Stomach (tissue), 9 donors: ENCODE results near the gene SLC26A9. TPM values are rescaled to one million over a fixed set of nuclear protein-coding genes. Genes with fewer than 3 reads are reported as not detected.

ENCODE experiments used
- DNase-seq, 2 donors: peaks; one replicate each; pipeline versions ENCODE4 v3.0.0 to v3.0.0-alpha.2; 2013 to 2019
- H3K27ac ChIP-seq, 5 donors: fragments of 200-600 bp in 4 of 5; sonication (generic) in 4 of 5; one replicate each; pipeline ENCODE4 v1.5.1; 2013 to 2019; ENCODE audit warnings: mild to moderate bottlenecking in 1 of 5, moderate library complexity in 1 of 5
- H3K27me3 ChIP-seq, 3 donors: fragments of 200-600 bp; sonication (generic); one replicate each; pipeline ENCODE4 v1.5.1; 2017 to 2019; ENCODE audit warnings: mixed run types in 1 of 3
- H3K36me3 ChIP-seq, 4 donors: fragments of 200-600 bp; sonication (generic); 1 replicate in 3 of 4; 2 replicates in 1 of 4; pipeline ENCODE4 v1.5.1; 2016 to 2019
- H3K4me1 ChIP-seq, 4 donors: fragments of 200-600 bp; sonication (generic); one replicate each; pipeline ENCODE4 v1.5.1; 2016 to 2019
- H3K4me3 ChIP-seq, 4 donors: fragments of 200-600 bp; sonication (generic) in 3 of 4; one replicate each; pipeline ENCODE4 v1.5.1; 2016 to 2019; ENCODE audit warnings: mild to moderate bottlenecking in 1 of 4
- H3K9me3 ChIP-seq, 4 donors: fragments of 200-600 bp; sonication (generic); one replicate each; pipeline ENCODE4 v1.5.1; 2016 to 2019
- CTCF ChIP-seq, 7 experiments: fragments of 450-650 bp in 4 of 7; fragments of 200-600 bp in 3 of 7; sonication (generic) in 3 of 7; IDR thresholded peaks; one replicate each; pipeline ENCODE4 v1.5.1; 2016 to 2019; ENCODE audit warnings: antibody characterized with exemption in 7 of 7, control low read depth in 2 of 7, mild to moderate bottlenecking in 1 of 7
- EP300 ChIP-seq: sonication (generic); formaldehyde crosslinking; IDR thresholded peaks from one replicate; pipeline ENCODE4 v1.6.1; 2017; ENCODE audit warnings: antibody characterized with exemption
- POLR2A ChIP-seq, 4 donors: fragments of 450-650 bp; IDR thresholded peaks; one replicate each; pipeline ENCODE4 v1.6.1; 2016; ENCODE audit warnings: antibody characterized with exemption in 4 of 4, control low read depth in 2 of 4, mild to moderate bottlenecking in 1 of 4, moderate library complexity in 1 of 4
- POLR2AphosphoS5 ChIP-seq, 3 donors: sonication (generic); formaldehyde crosslinking; IDR thresholded peaks; one replicate each; pipeline ENCODE4 v1.6.1; 2016; ENCODE audit warnings: antibody characterized with exemption in 3 of 3
- WGBS, 5 donors: extraction: QIAGEN DNeasy Blood & Tissue Kit in 3 of 5; methylation state at CpG; one replicate each; pipeline versions ENCODE4 v1.1.5 to v1.1.7; 2013 to 2018; 5-methylcytosine and 5-hydroxymethylcytosine counted together
- intact Hi-C: fragments of 100-400 bp; cut with DNase I; formaldehyde crosslinking; loops from one replicate; pipeline ENCODE4 v1.15.1; 2023; ENCODE audit warnings: low total_unique reads
- polyA plus RNA-seq, 3 donors: library from polyadenylated mRNA; stranded (reverse); fragments of 200-250 nt; gene quantifications; one replicate each; pipeline ENCODE4 v1.2.3, GENCODE V29; 2013
- total RNA-seq, 5 donors: library from RNA; depleted of rRNA; stranded (reverse); fragments of >200 nt; gene quantifications; one replicate each; pipeline versions ENCODE4 v1.1.0 to v1.2.3, GENCODE V29; 2014 to 2016
- donor health status: healthy with polysubstance abuse.
- donor health status: Bipolar disorder and iron deficiency.
- donor health status: healthy.

Gene SLC26A9
- total and polyA plus RNA-seq, 8 donors = 7.9 to 63.0 (median 30.0) TPM; not detected in 1

DNA sequence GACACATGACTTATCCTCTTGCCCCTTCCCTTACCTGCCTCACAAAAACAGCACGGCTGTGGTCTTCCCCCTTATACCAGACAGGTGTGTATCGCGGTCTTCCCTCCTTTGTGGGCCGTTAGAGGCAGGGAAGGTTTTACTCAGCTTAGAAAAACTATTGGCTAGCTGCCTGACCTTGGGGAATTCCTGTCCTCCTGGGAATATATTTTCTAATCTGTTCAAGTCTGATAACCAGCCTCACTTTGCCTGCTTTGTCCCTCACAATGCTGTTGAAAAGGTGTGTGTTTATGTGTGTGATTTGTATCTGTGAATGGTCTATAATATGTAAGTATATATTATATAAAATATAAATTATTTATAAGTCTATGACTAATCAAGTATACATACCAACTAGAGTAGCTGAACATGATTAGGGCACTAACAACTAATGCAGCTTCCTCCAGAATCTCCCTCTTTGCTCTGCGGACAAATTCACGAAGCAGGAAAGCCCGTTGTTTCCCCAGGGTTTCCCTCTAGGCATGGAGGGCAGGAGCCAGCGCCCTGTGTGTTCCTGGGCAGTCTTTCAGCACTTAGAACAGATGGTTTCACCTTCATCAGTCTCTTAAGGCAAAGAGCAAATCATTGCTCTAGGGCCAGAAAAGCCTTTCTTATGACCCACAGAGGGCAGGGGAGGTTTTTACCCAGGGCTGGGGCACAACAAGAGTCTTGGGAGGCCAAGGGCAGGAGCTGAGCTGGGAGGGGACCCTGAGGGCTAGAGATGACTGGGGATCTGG, 25.6 kb downstream of the SLC26A9 start:
- H3K36me3 ChIP-seq = no peaks in the 10 kb centered on the region
- TF ChIP-seq POLR2A (IDR thresholded peaks at IDR 0.05) = no peak
- no peak for TF ChIP-seq POLR2AphosphoS5 (IDR thresholded peaks at IDR 0.05)
- no peak for DNase-seq
- peaks cover 4 to 20% (median 11%) of the 10 kb centered on the region in 4 donors for H3K4me1 ChIP-seq
- intact Hi-C loops = loop anchor here (5.0 to 10.0 kb wide), 2 partner anchors 60 to 123 kb away; no protein-coding TSS in a partner anchor
- 28 to 49% (median 47%) methylated on average over 8 of the region's 8 CpGs for WGBS, 5 donors
- H3K4me3 ChIP-seq = no peak overlapping the region
- H3K27me3 ChIP-seq = peaks cover 0 to 9% (median 0%) of the 10 kb centered on the region in 3 donors
- H3K9me3 ChIP-seq = no peaks in the 10 kb centered on the region
- H3K27ac ChIP-seq = peak overlapping the region in 4 of 5 donors; percentile 29 to 50 (median 32)

GRCh38 chr1:205916541-205916940, 26.7 kb downstream of the SLC26A9 start:
- Histone ChIP-seq H3K27me3 (peaks cover 0 to 9% (median 0%) of the 10 kb centered on the region in 3 donors), H3K27ac (no peak overlapping the region), H3K4me1 (peaks cover 4 to 20% (median 11%) of the 10 kb centered on the region in 4 donors), H3K4me3 (no peak overlapping the region), H3K36me3 (no peaks in the 10 kb centered on the region), H3K9me3 (no peaks in the 10 kb centered on the region)
- intact Hi-C loops = loop anchor here (5.0 to 10.0 kb wide), 2 partner anchors 61 to 122 kb away; no protein-coding TSS in a partner anchor
- no peak for DNase-seq
- WGBS, 5 donors = 82 to 86% (median 85%) methylated on average over 7 of the region's 7 CpGs
- TF ChIP-seq POLR2AphosphoS5 (IDR thresholded peaks at IDR 0.05) (no peak), POLR2A (IDR thresholded peaks at IDR 0.05) (no peak), CTCF (IDR thresholded peaks at IDR 0.05) (no peak), EP300 (no peak)

DNA sequence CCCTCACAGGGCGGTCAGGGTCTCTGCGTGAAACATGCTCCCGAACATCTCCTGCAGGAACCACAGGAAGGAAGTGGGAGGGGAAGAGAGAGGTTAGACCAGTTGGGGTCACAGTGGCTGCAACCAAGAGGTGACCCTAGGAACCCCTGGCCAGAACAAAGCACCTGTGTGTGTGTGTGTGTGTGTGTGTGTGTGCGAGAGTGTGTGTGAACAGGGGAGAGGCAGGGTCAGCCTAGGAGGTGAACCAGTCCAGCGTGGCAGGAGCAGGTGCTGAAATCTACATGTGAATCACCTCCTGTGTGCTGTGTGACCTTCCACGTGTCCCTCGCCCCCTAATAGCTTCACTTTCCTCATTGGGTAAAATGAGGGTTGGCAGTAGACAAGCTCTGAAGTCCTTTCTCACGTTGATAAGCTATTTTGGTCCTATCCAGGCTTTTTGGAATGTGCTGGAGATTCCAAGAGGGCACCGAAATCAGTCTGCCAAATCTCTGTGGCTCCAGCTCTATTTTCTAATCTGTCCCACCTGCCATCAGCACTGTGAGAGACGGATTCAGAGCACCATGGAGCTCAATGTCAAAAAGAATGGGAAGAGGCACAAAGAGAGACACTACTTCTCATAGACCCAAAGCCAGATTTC, 27.8 kb downstream of the SLC26A9 start:
- H3K4me1 ChIP-seq = peaks cover 4 to 18% (median 11%) of the 10 kb centered on the region in 4 donors
- no peak overlapping the region for H3K4me3 ChIP-seq
- H3K27me3 ChIP-seq = peaks cover 0 to 9% (median 0%) of the 10 kb centered on the region in 3 donors
- H3K36me3 ChIP-seq = no peaks in the 10 kb centered on the region
- WGBS, 5 donors = 56 to 72% (median 59%) methylated on average over 10 of the region's 10 CpGs
- no peaks in the 10 kb centered on the region for H3K9me3 ChIP-seq
- intact Hi-C loops = loop anchor here (5.0 to 10.0 kb wide), 2 partner anchors 62 to 121 kb away; no protein-coding TSS in a partner anchor
- TF ChIP-seq EP300 = no peak
- TF ChIP-seq CTCF (IDR thresholded peaks at IDR 0.05) = no peak
- TF ChIP-seq POLR2AphosphoS5 (IDR thresholded peaks at IDR 0.05) = no peak
- TF ChIP-seq POLR2A (IDR thresholded peaks at IDR 0.05) = no peak
- DNase-seq = no peak
- H3K27ac ChIP-seq = peak overlapping the region in 1 of 5 donors; percentile 9

GRCh38 chr1:205914730-205915129, 28.5 kb downstream of the SLC26A9 start:
- H3K27ac ChIP-seq = peak overlapping the region in 3 of 5 donors; percentile 4 to 48 (median 25)
- H3K4me1 ChIP-seq = peaks cover 4 to 18% (median 11%) of the 10 kb centered on the region in 4 donors
- H3K36me3 ChIP-seq = no peaks in the 10 kb centered on the region
- intact Hi-C loops = loop anchor here (5.0 to 10.0 kb wide), 2 partner anchors 63 to 120 kb away; no protein-coding TSS in a partner anchor
- 49 to 79% (median 68%) methylated on average over 7 of the region's 7 CpGs for WGBS, 5 donors
- H3K4me3 ChIP-seq = no peak overlapping the region
- DNase-seq = no peak
- peaks cover 0 to 9% (median 0%) of the 10 kb centered on the region in 3 donors for H3K27me3 ChIP-seq
- no peak for TF ChIP-seq POLR2A (IDR thresholded peaks at IDR 0.05)
- no peak for TF ChIP-seq POLR2AphosphoS5 (IDR thresholded peaks at IDR 0.05)
- TF ChIP-seq CTCF (IDR thresholded peaks at IDR 0.05) = no peak
- TF ChIP-seq EP300 = no peak
- no peaks in the 10 kb centered on the region for H3K9me3 ChIP-seq
